GM23248 (cell line): ENCODE measurements around the gene RERE. TPM values are rescaled to one million over a fixed set of nuclear protein-coding genes. Genes with fewer than 3 reads are reported as not detected.
"Not testable (repeated sequence)": the region's sequence is repeated elsewhere in the genome, so short reads cannot be mapped to it uniquely, and the experiment has no call there.

Experiments
- DNase-seq: peaks from one replicate; pipeline ENCODE4 v3.0.0-alpha.2; 2015
- H2AFZ ChIP-seq: fragments of 200-600 bp; sonication (generic); 2 replicates; pipeline ENCODE4 v1.6.1; 2016; ENCODE audit warnings: antibody characterized with exemption
- H3F3A ChIP-seq: fragments of 200-600 bp; sonication (generic); 2 replicates; pipeline ENCODE4 v1.6.1; 2016; ENCODE audit warnings: mild to moderate bottlenecking, antibody characterized with exemption, mixed run types; ENCODE audit not compliant: insufficient read depth
- H3K27ac ChIP-seq: fragments of 200-600 bp; sonication (generic); 2 replicates; pipeline ENCODE4 v1.5.1; 2016; ENCODE audit warnings: mild to moderate bottlenecking
- H3K27me3 ChIP-seq: fragments of 200-600 bp; sonication (generic); replicated peaks from 2 replicates; pipeline ENCODE4 v1.6.1; 2016; ENCODE audit warnings: mild to moderate bottlenecking; ENCODE audit not compliant: insufficient read depth
- H3K36me3 ChIP-seq: fragments of 200-600 bp; sonication (generic); 2 replicates; pipeline ENCODE4 v1.6.1; 2016; ENCODE audit warnings: low read depth, mild to moderate bottlenecking
- H3K4me1 ChIP-seq: fragments of 200-600 bp; sonication (generic); 2 replicates; pipeline ENCODE4 v1.6.1; 2016; ENCODE audit warnings: mild to moderate bottlenecking; ENCODE audit not compliant: insufficient read depth
- H3K4me2 ChIP-seq: fragments of 200-600 bp; sonication (generic); one replicate; pipeline ENCODE4 v1.6.1; 2016; ENCODE audit warnings: mild to moderate bottlenecking; ENCODE audit not compliant: unreplicated experiment
- H3K4me3 ChIP-seq: fragments of 200-600 bp; sonication (generic); 2 replicates; pipeline ENCODE4 v1.5.1; 2016; ENCODE audit warnings: mild to moderate bottlenecking
- H3K79me2 ChIP-seq: fragments of 200-600 bp; sonication (generic); 2 replicates; pipeline ENCODE4 v1.6.1; 2016; ENCODE audit warnings: mild to moderate bottlenecking; ENCODE audit not compliant: insufficient read depth
- H3K9ac ChIP-seq: fragments of 200-600 bp; sonication (generic); 2 replicates; pipeline ENCODE4 v1.6.1; 2016; ENCODE audit warnings: mild to moderate bottlenecking
- H3K9me2 ChIP-seq: fragments of 200-600 bp; sonication (generic); 2 replicates; pipeline ENCODE4 v1.6.1; 2016; ENCODE audit warnings: mixed run types, mild to moderate bottlenecking, moderate library complexity; ENCODE audit not compliant: insufficient read depth
- H3K9me3 ChIP-seq: fragments of 200-600 bp; sonication (generic); one replicate; pipeline ENCODE4 v1.6.1; 2017; ENCODE audit warnings: low read depth
- H4K20me1 ChIP-seq: fragments of 200-600 bp; sonication (generic); 2 replicates; pipeline ENCODE4 v1.6.0; 2016; ENCODE audit not compliant: insufficient read depth
- EZH2 ChIP-seq: fragments of 200-600 bp; sonication (generic); IDR thresholded peaks from 2 replicates; pipeline ENCODE4 v1.6.1; 2018; ENCODE audit warnings: antibody characterized with exemption, mild to moderate bottlenecking; ENCODE audit not compliant: insufficient read depth, poor library complexity, severe bottlenecking
- EZH2phosphoT487 ChIP-seq: fragments of 200-600 bp; sonication (generic); IDR thresholded peaks from 2 replicates; pipeline ENCODE4 v1.6.1; 2018; ENCODE audit warnings: antibody characterized with exemption, moderate library complexity, mild to moderate bottlenecking, low read depth; ENCODE audit not compliant: insufficient read depth
- WGBS, 2 experiments: methylation state at CpG; one replicate each; pipeline ENCODE4 v1.1.6; 2015 to 2017; ENCODE audit warnings: low lambda C conversion rate in 2 of 2, low coverage in 1 of 2; ENCODE audit errors: missing lambda C conversion rate in 2 of 2; 5-methylcytosine and 5-hydroxymethylcytosine counted together
- in situ Hi-C: fragments of 300-500 bp; cut with MboI; formaldehyde crosslinking; loops from 2 replicates; pipeline ENCODE4 v1.15.0; 2020
- polyA plus RNA-seq: library from polyadenylated mRNA; unstranded; fragments of >200 nt; fragmentation: Nextera tagmentation; extraction: Ambion mirVana; gene quantifications from 2 replicates; pipeline ENCODE4 v1.2.1, GENCODE V29; 2016
- total RNA-seq: library from RNA; depleted of rRNA; stranded (reverse); fragments of >200 nt; shearing (Covaris generic); gene quantifications from 2 replicates; pipeline ENCODE4 v1.2.3, GENCODE V29; 2014

Gene RERE
- total and polyA plus RNA-seq, 2 experiments from 2014 or later, result 26.0 to 26.2 TPM

GRCh38 chr1:8789314-8790214 is 27.9 kb downstream of the RERE start:
- Histone ChIP-seq H3K9ac (no peak overlapping the region), H3K9me3 (no peaks in the 10 kb centered on the region), H2AFZ (no peak overlapping the region), H3F3A (no peaks in the 10 kb centered on the region), H3K9me2 (no peaks in the 10 kb centered on the region), H3K4me1 (no peaks in the 10 kb centered on the region), H3K27me3 (no peaks in the 10 kb centered on the region), H4K20me1 (no peaks in the 10 kb centered on the region), H3K27ac (no peak overlapping the region), H3K79me2 (peaks cover 9% of the 10 kb centered on the region; the same call in 1 of the 2 replicates), H3K36me3 (no peaks in the 10 kb centered on the region), H3K4me2 (no peak overlapping the region), H3K4me3 (no peak overlapping the region)
- TF ChIP-seq EZH2, result no peak
- TF ChIP-seq EZH2phosphoT487, result no peak
- WGBS, 2 experiments, result 94 to 96% methylated on average over 11 of the region's 11 CpGs
- in situ Hi-C loops, result no loop called here
- no peak for DNase-seq

GRCh38 chr1:8787218-8787617 is 30.2 kb downstream of the RERE start:
- Histone ChIP-seq H3K27me3 (no peaks in the 10 kb centered on the region), H3K4me2 (no peak overlapping the region), H3F3A (no peaks in the 10 kb centered on the region), H3K27ac (no peak overlapping the region), H3K9ac (no peak overlapping the region), H3K4me1 (no peaks in the 10 kb centered on the region), H3K36me3 (no peaks in the 10 kb centered on the region), H3K79me2 (peaks cover 13% of the 10 kb centered on the region; the same call in 1 of the 2 replicates), H4K20me1 (no peaks in the 10 kb centered on the region), H3K9me2 (no peaks in the 10 kb centered on the region), H3K9me3 (no peaks in the 10 kb centered on the region), H3K4me3 (no peak overlapping the region), H2AFZ (no peak overlapping the region)
- in situ Hi-C loops, result no loop called here
- TF ChIP-seq EZH2 (no peak), EZH2phosphoT487 (no peak)
- DNase-seq, result no peak
- 94 to 97% methylated on average over 3 of the region's 3 CpGs for WGBS, 2 experiments

- H3K9me3 ChIP-seq, H3K9me2 ChIP-seq, H2AFZ ChIP-seq, H3K79me2 ChIP-seq, H3K4me1 ChIP-seq, H3F3A ChIP-seq, H3K27me3 ChIP-seq, H3K27ac ChIP-seq, H3K4me3 ChIP-seq, H3K9ac ChIP-seq, H3K36me3 ChIP-seq, H4K20me1 ChIP-seq, DNase-seq, H3K4me2 ChIP-seq, in situ Hi-C loops: not testable (repeated sequence)
- 96% methylated on average over 4 of the region's 4 CpGs for WGBS, 2 experiments
These were observed 31.2 kb downstream of the RERE start for GRCh38 chr1:8786204-8786603.

- no peaks in the 10 kb centered on the region for H3K27me3 ChIP-seq
- H3K36me3 ChIP-seq, result no peaks in the 10 kb centered on the region
- DNase-seq, result no peak
- 87% methylated on average over 2 of the region's 2 CpGs for WGBS, 2 experiments
- H3K4me2 ChIP-seq, result no peak overlapping the region
- TF ChIP-seq EZH2, result no peak
- no peak for TF ChIP-seq EZH2phosphoT487
- H3K9ac ChIP-seq, result no peak overlapping the region
- H3F3A ChIP-seq, result no peaks in the 10 kb centered on the region
- H3K4me3 ChIP-seq, result no peak overlapping the region
- no peaks in the 10 kb centered on the region for H4K20me1 ChIP-seq
- H2AFZ ChIP-seq, result no peak overlapping the region
- in situ Hi-C loops, result no loop called here
- H3K79me2 ChIP-seq, result peaks cover 4% of the 10 kb centered on the region; the same call in 1 of the 2 replicates
- no peaks in the 10 kb centered on the region for H3K4me1 ChIP-seq
- H3K9me3 ChIP-seq, result no peaks in the 10 kb centered on the region
- H3K9me2 ChIP-seq, result no peaks in the 10 kb centered on the region
- H3K27ac ChIP-seq, result no peak overlapping the region
These were observed 34.5 kb downstream of the RERE start for GRCh38 chr1:8782955-8783354.
